ENCODE results near the gene UBXN11. TPM values are rescaled to one million over a fixed set of nuclear protein-coding genes. Genes with fewer than 3 reads are reported as not detected.

The UBXN11 gene
- total and polyA plus RNA-seq, 3 donors from 2014 or later = 39.7 to 65.9 (median 51.7) TPM

GRCh38 chr1:26291939-26292338 is 14.5 kb downstream of the UBXN11 start:
- TF ChIP-seq POLR2A (IDR thresholded peaks at IDR 0.05) (no peak), CTCF (IDR thresholded peaks at IDR 0.05) (no peak)

GRCh38 chr1:26291433-26291832 is 15.0 kb downstream of the UBXN11 start:
- Histone ChIP-seq H3K4me1 (no peaks in the 10 kb centered on the region), H3K4me3 (no peak overlapping the region), H3K36me3 (ENCODE audit: low read depth, missing control alignments) (no peaks in the 10 kb centered on the region), H3K9me3 (no peaks in the 10 kb centered on the region), H3K27me3 (no peaks in the 10 kb centered on the region), H3K27ac (no peak overlapping the region)
- DNase-seq = no peak
- intact Hi-C loops (cut with DNase I; ENCODE audit: low total_unique reads) = no loop called here
- WGBS, 2 donors = 93 to 100% methylated on average over 1 to 3 of the region's 3 CpGs
- TF ChIP-seq POLR2A (IDR thresholded peaks at IDR 0.05) (no peak), CTCF (IDR thresholded peaks at IDR 0.05) (no peak)

More at GRCh38 chr1:26291939-26292338, 14.5 kb downstream of the UBXN11 start:
- no peak overlapping the region for H3K27ac ChIP-seq
- DNase-seq = no peak
- intact Hi-C loops (cut with DNase I; ENCODE audit: low total_unique reads) = no loop called here
- no peaks in the 10 kb centered on the region for H3K27me3 ChIP-seq
- 88 to 92% methylated on average over 4 of the region's 4 CpGs for WGBS, 2 donors
- no peaks in the 10 kb centered on the region for H3K9me3 ChIP-seq
- no peaks in the 10 kb centered on the region for H3K4me1 ChIP-seq
- H3K36me3 ChIP-seq (ENCODE audit: low read depth, missing control alignments) = no peaks in the 10 kb centered on the region
- no peak overlapping the region for H3K4me3 ChIP-seq

GRCh38 chr1:26290882-26291261 is 15.6 kb downstream of the UBXN11 start:
- intact Hi-C loops (cut with DNase I; ENCODE audit: low total_unique reads) = no loop called here
- no peaks in the 10 kb centered on the region for H3K36me3 ChIP-seq (ENCODE audit: low read depth, missing control alignments)
- WGBS, 2 donors = 83 to 93% methylated on average over 5 to 11 of the region's 11 CpGs
- H3K27ac ChIP-seq = no peak overlapping the region
- TF ChIP-seq POLR2A (IDR thresholded peaks at IDR 0.05) (no peak), CTCF (IDR thresholded peaks at IDR 0.05) (no peak)
- DNase-seq = no peak
- H3K4me1 ChIP-seq = no peaks in the 10 kb centered on the region
- H3K27me3 ChIP-seq = no peaks in the 10 kb centered on the region
- H3K9me3 ChIP-seq = no peaks in the 10 kb centered on the region
- H3K4me3 ChIP-seq = no peak overlapping the region

GRCh38 chr1:26290122-26290881 is 16.1 kb downstream of the UBXN11 start:
- Histone ChIP-seq H3K4me1 (no peaks in the 10 kb centered on the region), H3K9me3 (no peaks in the 10 kb centered on the region), H3K27me3 (no peaks in the 10 kb centered on the region), H3K27ac (no peak overlapping the region), H3K36me3 (ENCODE audit: low read depth, missing control alignments) (no peaks in the 10 kb centered on the region), H3K4me3 (no peak overlapping the region)
- TF ChIP-seq POLR2A (IDR thresholded peaks at IDR 0.05) = no peak
- no peak for TF ChIP-seq CTCF (IDR thresholded peaks at IDR 0.05)
- DNase-seq = no peak
- intact Hi-C loops (cut with DNase I; ENCODE audit: low total_unique reads) = no loop called here
- WGBS, 2 donors = 79 to 86% methylated on average over 7 to 11 of the region's 11 CpGs
